GM12873 (cell line): ENCODE results near the gene DUSP6.

ENCODE experiments used
- TF ChIP-seq, protein P1 (sequence below): IDR thresholded peaks from 2 replicates; pipeline ENCODE4 v1.5.1; 2012; ENCODE audit warnings: low read depth, mild to moderate bottlenecking, moderate library complexity, low read length, control low read depth; ENCODE audit not compliant: insufficient read depth; ENCODE audit errors: missing control alignments

Gene DUSP6

DNA sequence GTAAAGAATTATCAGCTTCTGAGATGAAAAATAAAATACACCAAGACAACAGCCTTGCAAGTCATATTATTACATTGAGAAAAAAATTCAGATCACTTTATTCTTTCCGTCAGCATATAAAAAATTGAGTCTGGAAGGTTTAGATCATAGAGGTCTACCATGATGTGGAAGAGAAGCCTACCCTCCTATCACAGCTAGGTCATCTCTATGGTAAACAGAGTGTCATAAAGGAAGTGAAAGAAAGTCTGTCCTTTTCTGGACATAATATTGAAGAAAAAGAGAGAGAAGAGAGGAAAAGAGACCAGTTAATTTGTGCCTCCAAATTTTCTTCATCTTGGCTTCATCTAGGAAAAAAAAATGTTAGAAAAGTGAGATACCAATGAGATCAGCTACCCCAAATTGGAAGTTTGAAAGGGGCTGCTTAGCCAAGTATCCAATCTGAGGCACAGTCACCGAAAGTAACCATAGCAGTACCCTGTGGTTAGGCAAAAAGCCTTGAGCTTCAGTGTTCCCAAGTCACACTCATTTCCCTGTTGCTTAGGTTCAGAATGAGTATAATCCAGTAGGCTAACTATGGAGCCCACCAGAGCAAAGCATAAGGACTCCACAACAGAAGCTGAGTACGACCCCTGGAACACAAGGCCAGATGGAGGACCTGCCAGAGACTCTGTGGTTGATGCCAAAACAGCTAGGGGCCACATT, 38.1 kb downstream of the DUSP6 start:
- TF ChIP-seq, protein P1, sequence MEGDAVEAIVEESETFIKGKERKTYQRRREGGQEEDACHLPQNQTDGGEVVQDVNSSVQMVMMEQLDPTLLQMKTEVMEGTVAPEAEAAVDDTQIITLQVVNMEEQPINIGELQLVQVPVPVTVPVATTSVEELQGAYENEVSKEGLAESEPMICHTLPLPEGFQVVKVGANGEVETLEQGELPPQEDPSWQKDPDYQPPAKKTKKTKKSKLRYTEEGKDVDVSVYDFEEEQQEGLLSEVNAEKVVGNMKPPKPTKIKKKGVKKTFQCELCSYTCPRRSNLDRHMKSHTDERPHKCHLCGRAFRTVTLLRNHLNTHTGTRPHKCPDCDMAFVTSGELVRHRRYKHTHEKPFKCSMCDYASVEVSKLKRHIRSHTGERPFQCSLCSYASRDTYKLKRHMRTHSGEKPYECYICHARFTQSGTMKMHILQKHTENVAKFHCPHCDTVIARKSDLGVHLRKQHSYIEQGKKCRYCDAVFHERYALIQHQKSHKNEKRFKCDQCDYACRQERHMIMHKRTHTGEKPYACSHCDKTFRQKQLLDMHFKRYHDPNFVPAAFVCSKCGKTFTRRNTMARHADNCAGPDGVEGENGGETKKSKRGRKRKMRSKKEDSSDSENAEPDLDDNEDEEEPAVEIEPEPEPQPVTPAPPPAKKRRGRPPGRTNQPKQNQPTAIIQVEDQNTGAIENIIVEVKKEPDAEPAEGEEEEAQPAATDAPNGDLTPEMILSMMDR = no peak

DNA sequence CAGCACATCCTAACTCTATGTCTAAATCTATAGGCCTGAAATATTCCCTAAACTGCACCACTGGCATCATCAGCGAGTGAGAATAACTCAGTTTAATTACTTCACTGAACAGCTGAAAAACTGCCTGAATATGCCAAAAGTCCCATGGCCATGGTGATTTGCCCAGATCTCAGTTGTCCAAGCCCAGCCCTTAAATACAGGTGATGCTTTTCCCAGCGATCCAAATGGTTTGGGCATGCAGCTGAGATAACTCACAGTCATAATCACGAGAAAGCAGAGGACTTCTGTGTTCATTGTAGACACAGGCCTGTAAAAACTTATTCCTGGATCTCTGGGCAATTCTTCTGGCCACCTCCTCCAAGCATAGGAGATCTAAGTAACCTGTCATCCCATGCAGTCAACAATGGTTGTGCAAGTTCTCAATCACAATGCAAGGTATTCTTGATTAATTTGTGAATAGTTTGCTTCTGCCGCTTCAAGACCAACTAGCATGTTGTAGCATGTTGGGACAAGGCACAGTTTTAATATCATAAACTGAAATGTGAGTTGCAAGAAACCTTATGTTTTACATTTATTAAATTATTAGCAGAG, 40.5 kb downstream of the DUSP6 start:
- TF ChIP-seq, protein P1 = no peak

DNA sequence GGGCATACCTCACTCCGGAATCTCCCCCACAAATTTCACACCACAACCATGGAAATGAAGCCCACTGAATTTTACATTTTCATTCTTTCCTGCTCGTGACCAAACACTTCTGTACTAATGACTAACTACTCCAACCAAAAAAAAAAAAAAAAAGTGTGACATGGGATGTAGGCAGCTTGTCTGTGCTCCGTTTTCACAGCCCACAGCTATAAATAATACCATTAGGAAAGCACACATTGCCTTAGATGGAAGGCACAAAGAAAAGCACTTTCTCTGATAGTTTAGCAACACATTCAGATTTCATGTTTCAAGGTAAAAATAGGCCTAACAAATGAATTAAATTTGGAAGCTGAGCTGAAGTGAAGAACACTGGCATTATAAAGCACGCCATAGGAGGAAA, 42.5 kb downstream of the DUSP6 start:
- TF ChIP-seq, protein P1 = no peak

DNA sequence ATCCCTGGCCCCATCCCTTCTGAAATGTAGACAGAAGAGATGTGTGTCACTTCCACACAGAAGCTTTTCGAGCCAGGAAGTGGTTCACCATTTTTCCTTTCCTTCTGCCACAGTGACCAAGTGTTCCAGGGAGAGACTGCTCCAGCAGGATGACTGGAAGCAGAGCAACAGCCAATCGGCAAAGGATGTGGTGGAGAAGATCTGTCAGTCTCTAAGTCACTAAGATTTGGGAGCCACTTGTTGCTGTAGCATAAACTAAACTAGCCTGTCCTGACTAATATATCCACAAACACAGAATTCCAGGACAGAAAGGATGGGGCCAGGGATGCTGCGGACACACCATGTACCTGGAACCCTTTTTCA, 42.9 kb downstream of the DUSP6 start:
- TF ChIP-seq, protein P1 = no peak

DNA sequence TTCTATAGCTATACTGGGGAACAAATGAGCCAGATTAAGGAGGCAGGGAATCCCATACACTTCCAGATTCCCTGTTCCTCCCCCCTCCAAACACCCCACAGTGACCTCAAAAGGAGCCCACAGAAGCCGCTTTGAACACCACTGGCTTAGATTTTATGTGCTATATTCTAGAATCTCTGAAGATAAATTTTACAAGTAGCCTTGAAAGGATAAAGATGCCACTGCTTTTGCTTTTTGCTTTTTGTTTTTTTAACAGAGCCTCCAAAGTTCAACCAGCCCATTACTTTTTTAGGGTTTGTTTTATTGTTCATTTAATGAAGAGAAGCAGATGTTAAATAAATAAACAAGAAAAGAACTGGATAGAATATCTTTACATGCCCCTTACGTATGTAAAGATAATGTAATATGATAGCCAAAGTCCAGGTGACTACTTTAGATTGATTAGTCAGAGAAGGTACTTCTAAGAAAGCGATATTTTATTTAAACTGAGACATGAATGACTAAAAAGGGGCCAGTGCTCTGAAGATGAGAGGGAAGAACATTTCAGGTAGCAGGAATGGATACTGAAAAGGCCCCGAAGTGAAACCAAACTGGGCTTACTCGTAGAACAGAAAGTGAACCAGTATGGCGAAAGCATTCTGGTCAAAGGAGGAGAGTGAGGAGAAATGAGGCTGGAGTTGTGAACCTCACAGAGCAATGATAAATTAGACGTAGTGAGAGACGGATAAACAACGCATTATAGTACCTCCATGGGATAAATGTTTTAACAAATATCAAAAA, 44.6 kb downstream of the DUSP6 start:
- TF ChIP-seq, protein P1 = no peak

DNA sequence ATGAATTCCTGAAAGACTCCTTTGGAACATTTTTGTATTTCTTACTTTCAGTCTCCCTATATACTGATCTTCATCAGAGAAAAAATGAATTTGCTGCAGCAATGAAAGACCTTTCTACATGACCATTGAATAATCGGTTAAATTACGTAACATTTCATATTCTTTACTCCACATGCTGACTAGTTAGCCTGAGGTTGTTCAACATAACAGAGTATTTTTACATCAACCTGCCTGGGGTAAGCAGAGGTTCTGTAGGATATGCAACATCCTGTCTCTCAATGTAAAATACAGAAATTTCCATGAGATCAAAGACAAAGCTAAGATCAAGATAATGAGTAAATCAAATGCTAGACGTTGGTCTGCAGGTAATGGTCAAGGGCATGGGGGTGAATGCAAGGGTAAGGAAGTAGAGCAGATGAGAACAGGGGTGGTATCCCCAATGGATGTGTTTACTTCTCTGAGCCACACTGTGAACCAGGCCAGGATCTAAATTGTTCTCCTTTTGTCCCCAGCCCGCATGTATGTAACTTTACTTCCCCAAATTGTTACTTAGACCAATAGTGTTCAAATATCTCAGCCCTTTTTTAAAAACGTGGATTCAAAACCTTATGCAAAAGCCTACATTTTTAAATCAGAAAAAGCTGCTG, 45.4 kb downstream of the DUSP6 start:
- TF ChIP-seq, protein P1 = no peak

DNA sequence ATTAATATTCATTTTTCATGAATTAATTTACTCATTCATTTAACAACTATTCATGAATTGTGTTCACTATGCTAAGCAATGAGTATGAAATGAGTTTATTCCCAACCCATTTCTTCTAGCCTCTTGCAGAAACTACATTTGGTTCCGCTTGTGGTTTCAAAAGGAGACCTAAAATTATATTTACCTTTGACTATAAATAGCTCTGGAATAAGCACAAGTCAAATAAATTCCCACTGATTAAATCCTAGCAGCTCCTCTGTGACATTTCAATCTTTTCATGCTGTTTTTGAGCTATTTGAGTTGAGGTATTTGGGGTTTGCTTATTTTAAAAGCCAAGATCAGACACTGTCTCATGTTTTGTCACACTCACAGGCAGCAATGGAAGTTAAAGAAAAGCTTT, 46.9 kb downstream of the DUSP6 start:
- TF ChIP-seq, protein P1 = no peak
